Transverse colon (tissue), 3 donors: ENCODE data around the gene PTPRR.

Experiments
- POLR2A ChIP-seq: fragments of 450-650 bp; IDR thresholded peaks from one replicate; pipeline ENCODE4 v1.6.1; 2016; ENCODE audit warnings: antibody characterized with exemption, mild to moderate bottlenecking, moderate library complexity
- TF ChIP-seq, protein P1 (sequence below), 5 experiments: fragments of 200-600 bp in 3 of 5; fragments of 450-650 bp in 2 of 5; sonication (generic) in 3 of 5; IDR thresholded peaks; 1 replicate in 2 of 5; 2 replicates in 3 of 5; pipeline ENCODE4 v1.5.1; 2016 to 2017; ENCODE audit warnings: antibody characterized with exemption in 5 of 5, inconsistent platforms in 3 of 5, mild to moderate bottlenecking in 2 of 5, moderate library complexity in 1 of 5

DNA sequence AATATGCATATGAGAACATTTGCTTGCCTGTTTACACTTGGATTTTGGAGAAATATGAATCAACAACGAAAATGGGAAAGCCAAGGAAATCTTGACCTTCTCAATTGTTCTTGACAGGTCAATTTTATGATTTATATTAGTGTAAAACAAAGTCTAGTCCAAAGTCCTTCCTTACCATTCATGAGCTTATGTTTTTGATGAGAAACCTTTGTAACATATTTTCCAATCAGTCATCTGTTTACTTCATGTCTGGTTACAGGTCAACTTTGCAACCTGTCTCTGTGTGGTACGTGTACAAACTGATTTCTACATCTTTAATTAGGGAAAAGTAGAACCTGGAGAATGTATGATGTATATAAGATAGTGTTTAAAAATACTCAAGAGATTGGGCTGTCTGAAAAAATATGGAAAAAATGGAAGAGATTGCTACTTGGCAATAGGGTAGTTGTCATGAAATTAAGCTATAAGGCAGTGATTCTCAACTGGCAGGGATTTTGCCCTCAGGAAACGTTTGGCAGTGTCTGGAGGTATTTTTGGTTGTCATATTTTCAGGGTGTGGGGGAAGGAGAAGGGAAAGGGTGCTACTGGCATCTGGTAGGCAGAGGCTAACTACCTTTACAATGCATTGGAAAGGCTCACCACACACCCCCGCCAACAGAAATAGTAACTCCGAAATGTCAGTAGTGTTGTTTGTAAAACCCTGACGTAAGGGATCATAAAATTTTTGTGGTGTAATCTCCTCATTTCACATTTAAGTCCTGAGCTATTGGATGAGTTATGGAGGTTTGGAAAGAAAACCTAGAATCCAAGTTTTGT lies 172.9 kb downstream of the PTPRR start:
- TF ChIP-seq, protein P1, sequence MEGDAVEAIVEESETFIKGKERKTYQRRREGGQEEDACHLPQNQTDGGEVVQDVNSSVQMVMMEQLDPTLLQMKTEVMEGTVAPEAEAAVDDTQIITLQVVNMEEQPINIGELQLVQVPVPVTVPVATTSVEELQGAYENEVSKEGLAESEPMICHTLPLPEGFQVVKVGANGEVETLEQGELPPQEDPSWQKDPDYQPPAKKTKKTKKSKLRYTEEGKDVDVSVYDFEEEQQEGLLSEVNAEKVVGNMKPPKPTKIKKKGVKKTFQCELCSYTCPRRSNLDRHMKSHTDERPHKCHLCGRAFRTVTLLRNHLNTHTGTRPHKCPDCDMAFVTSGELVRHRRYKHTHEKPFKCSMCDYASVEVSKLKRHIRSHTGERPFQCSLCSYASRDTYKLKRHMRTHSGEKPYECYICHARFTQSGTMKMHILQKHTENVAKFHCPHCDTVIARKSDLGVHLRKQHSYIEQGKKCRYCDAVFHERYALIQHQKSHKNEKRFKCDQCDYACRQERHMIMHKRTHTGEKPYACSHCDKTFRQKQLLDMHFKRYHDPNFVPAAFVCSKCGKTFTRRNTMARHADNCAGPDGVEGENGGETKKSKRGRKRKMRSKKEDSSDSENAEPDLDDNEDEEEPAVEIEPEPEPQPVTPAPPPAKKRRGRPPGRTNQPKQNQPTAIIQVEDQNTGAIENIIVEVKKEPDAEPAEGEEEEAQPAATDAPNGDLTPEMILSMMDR (IDR thresholded peaks at IDR 0.05) = no peak
- no peak for TF ChIP-seq POLR2A
